HCT116 (cell line): ENCODE data around the gene EPDR1. TPM values are rescaled to one million over a fixed set of nuclear protein-coding genes. Genes with fewer than 3 reads are reported as not detected.

Source experiments
- ATAC-seq: fragments of 200-7000 bp; cut with Tn5 transposase; 2 replicates; pipeline ENCODE4 v1.9.1; 2020; ENCODE audit warnings: mild to moderate bottlenecking, moderate library complexity
- BruUV-seq: library from RNA; stranded (reverse); fragments of 400-500 nt; replicated peaks from 2 replicates; lab custom pipeline; 2021; lab: Mats Ljungman, UMichigan
- CTCF ChIA-PET: fragments of 300-600 bp; sonication (Branson Sonifier 250); formaldehyde crosslinking; loops from one replicate; lab custom pipeline; 2021; ENCODE audit warnings: antibody characterized with exemption; lab: Charles Lee
- POLR2A ChIA-PET: fragments of 300-600, 350-600 bp; sonication (Branson Sonifier 250); formaldehyde crosslinking; loops from one replicate; lab custom pipeline; 2021; ENCODE audit warnings: antibody characterized with exemption; lab: Charles Lee
- RAD21 ChIA-PET, 2 experiments: fragments of 300-600 bp; sonication (Branson Sonifier 250); formaldehyde crosslinking; loops; one replicate each; lab custom pipeline; 2023; ENCODE audit warnings: low total read pairs in 2 of 2; ENCODE audit not compliant: uncharacterized antibody in 2 of 2, unreplicated experiment in 2 of 2, low non-redundant PET in 1 of 2; lab: Charles Lee
- DNase-seq: peaks from one replicate; pipeline ENCODE4 v3.0.0-alpha.2; 2010; ENCODE audit warnings: low read depth, low spot score
- H2AFZ ChIP-seq: fragments of 200-600 bp; shearing (Covaris generic), sonication (generic); 2 replicates; pipeline ENCODE4 v1.6.1; 2017; ENCODE audit warnings: low read depth, mixed run types, mixed read lengths, antibody characterized with exemption, low read length; ENCODE audit not compliant: poor library complexity, severe bottlenecking
- H3K27ac ChIP-seq: 2 replicates; pipeline ENCODE4 v1.5.1; 2012; ENCODE audit warnings: low read depth, low read length
- H3K27me3 ChIP-seq: fragments of 200-600 bp; sonication (generic); 2 replicates; pipeline ENCODE4 v1.6.1; 2016; ENCODE audit warnings: mixed run types, low read length, mixed read lengths; ENCODE audit not compliant: insufficient read depth
- H3K36me3 ChIP-seq, 2 experiments: fragments of 200-500 bp in 1 of 2; fragments of 200-600 bp in 1 of 2; sonication (Bioruptor generic) in 1 of 2; sonication (generic) in 1 of 2; 2 replicates each; pipeline versions ENCODE4 v1.5.1 to v1.6.1; 2014 to 2016; ENCODE audit warnings: low read length in 2 of 2, inconsistent platforms in 1 of 2, mixed read lengths in 1 of 2, mixed run types in 1 of 2; ENCODE audit not compliant: insufficient read depth in 2 of 2, control insufficient read depth in 1 of 2
- H3K4me1 ChIP-seq, 2 experiments: fragments of 200-600 bp in 1 of 2; sonication (generic) in 1 of 2; 2 replicates each; pipeline versions ENCODE4 v1.5.1 to v1.6.1; 2012 to 2017; ENCODE audit warnings: low read length in 2 of 2, inconsistent platforms in 1 of 2, mild to moderate bottlenecking in 1 of 2, mixed read lengths in 1 of 2, mixed run types in 1 of 2, moderate library complexity in 1 of 2; ENCODE audit not compliant: insufficient read depth in 2 of 2, control insufficient read depth in 1 of 2
- H3K4me2 ChIP-seq: fragments of 200-600 bp; sonication (generic); 2 replicates; pipeline ENCODE4 v1.6.1; 2017; ENCODE audit warnings: mixed run types, low read length, mixed read lengths
- H3K4me3 ChIP-seq, 2 experiments: fragments of 200-600 bp in 1 of 2; sonication (generic) in 1 of 2; replicated peaks in 1 of 2; 2 replicates each; pipeline ENCODE4 v1.5.1; 2011 to 2016; ENCODE audit warnings: low read length in 2 of 2, control low read depth in 1 of 2, low read depth in 1 of 2, mild to moderate bottlenecking in 1 of 2, mixed read lengths in 1 of 2, mixed run types in 1 of 2
- H3K79me2 ChIP-seq: fragments of 200-600 bp; sonication (generic); 2 replicates; pipeline ENCODE4 v1.6.1; 2017; ENCODE audit warnings: mild to moderate bottlenecking, mixed run types, low read length, moderate library complexity, mixed read lengths; ENCODE audit not compliant: insufficient read depth
- H3K9ac ChIP-seq: fragments of 200-600 bp; sonication (generic); 2 replicates; pipeline ENCODE4 v1.6.1; 2016; ENCODE audit warnings: low read length, mixed read lengths
- H3K9me2 ChIP-seq: fragments of 200-600 bp; sonication (generic), shearing (Covaris generic); 2 replicates; pipeline ENCODE4 v1.6.1; 2017; ENCODE audit warnings: mixed run types, mild to moderate bottlenecking, moderate library complexity; ENCODE audit not compliant: insufficient read depth
- H3K9me3 ChIP-seq, 2 experiments: fragments of 200-500 bp in 1 of 2; fragments of 200-600 bp in 1 of 2; sonication (Bioruptor generic) in 1 of 2; sonication (generic) in 1 of 2; 2 replicates each; pipeline ENCODE4 v1.6.1; 2014 to 2017; ENCODE audit warnings: low read length in 2 of 2, mixed read lengths in 2 of 2, inconsistent platforms in 1 of 2, low read depth in 1 of 2, mild to moderate bottlenecking in 1 of 2, mixed run types in 1 of 2, moderate library complexity in 1 of 2; ENCODE audit not compliant: control insufficient read depth in 1 of 2, insufficient read depth in 1 of 2
- H4K20me1 ChIP-seq: fragments of 200-600 bp; sonication (generic), shearing (Covaris generic); 2 replicates; pipeline ENCODE4 v1.6.1; 2017; ENCODE audit warnings: mixed run types, mild to moderate bottlenecking, moderate library complexity; ENCODE audit not compliant: insufficient read depth
- ATF3 ChIP-seq: IDR thresholded peaks from 2 replicates; pipeline ENCODE4 v1.6.1; 2012
- CBX3 ChIP-seq: IDR thresholded peaks from 2 replicates; pipeline ENCODE4 v1.6.1; 2012; ENCODE audit warnings: low read depth
- CTCF ChIP-seq, 3 experiments: fragments of 200-600 bp in 1 of 3; sonication (generic) in 1 of 3; IDR thresholded peaks in 2 of 3; conservative IDR thresholded peaks in 1 of 3; 2 replicates each; pipeline ENCODE4 v1.5.1; 2012 to 2017; ENCODE audit warnings: low read depth in 2 of 3, low read length in 2 of 3, antibody characterized with exemption in 1 of 3, borderline replicate concordance in 1 of 3, control low read depth in 1 of 3, mild to moderate bottlenecking in 1 of 3, mixed read lengths in 1 of 3, mixed run types in 1 of 3, moderate library complexity in 1 of 3; ENCODE audit not compliant: insufficient read depth in 1 of 3
- EGR1 ChIP-seq: IDR thresholded peaks from 2 replicates; pipeline ENCODE4 v1.6.1; 2012; ENCODE audit warnings: low read depth
- ELF1 ChIP-seq: IDR thresholded peaks from 2 replicates; pipeline ENCODE4 v1.6.1; 2012; ENCODE audit warnings: low read depth, borderline replicate concordance
- EZH2phosphoT487 ChIP-seq: fragments of 200-600 bp; IDR thresholded peaks from 2 replicates; pipeline ENCODE4 v1.6.1; 2018; ENCODE audit warnings: antibody characterized with exemption, borderline replicate concordance
- FOSL1 ChIP-seq: IDR thresholded peaks from 2 replicates; pipeline ENCODE4 v1.6.1; 2012; ENCODE audit warnings: low read depth
- JUND ChIP-seq: IDR thresholded peaks from 2 replicates; pipeline ENCODE4 v1.6.1; 2012
- MAX ChIP-seq: IDR thresholded peaks from 2 replicates; pipeline ENCODE4 v1.6.1; 2012
- POLR2A ChIP-seq: IDR thresholded peaks from 2 replicates; pipeline ENCODE4 v1.7.0; 2011; ENCODE audit warnings: borderline replicate concordance; ENCODE audit not compliant: insufficient read depth, insufficient read length; ENCODE audit errors: extremely low read depth
- POLR2AphosphoS5 ChIP-seq: IDR thresholded peaks from 2 replicates; pipeline ENCODE4 v1.6.1; 2011; ENCODE audit warnings: mild to moderate bottlenecking, low read depth, low read length, moderate library complexity
- RAD21 ChIP-seq: IDR thresholded peaks from 2 replicates; pipeline ENCODE4 v1.6.1; 2012; ENCODE audit warnings: low read depth, mild to moderate bottlenecking
- REST ChIP-seq: IDR thresholded peaks from 2 replicates; pipeline ENCODE4 v1.6.1; 2012; ENCODE audit warnings: low read depth
- SP1 ChIP-seq: IDR thresholded peaks from 2 replicates; pipeline ENCODE4 v1.6.1; 2012; ENCODE audit warnings: low read depth
- SRF ChIP-seq: IDR thresholded peaks from 2 replicates; pipeline ENCODE4 v1.6.1; 2012; ENCODE audit warnings: low read depth
- TCF7L2 ChIP-seq: IDR thresholded peaks from 2 replicates; pipeline ENCODE4 v1.7.0; 2011; ENCODE audit warnings: borderline replicate concordance, inconsistent platforms; ENCODE audit not compliant: insufficient read depth, insufficient read length; ENCODE audit errors: extremely low read depth
- intact Hi-C: fragments of 100-400 bp; cut with micrococcal nuclease; formaldehyde crosslinking; loops from 2 replicates; pipeline ENCODE4 v1.10.0; 2022
- total RNA-seq: library from RNA; stranded (reverse); gene quantifications from one replicate; pipeline ENCODE4 v1.2.1, GENCODE V29; 2021; ENCODE audit not compliant: unreplicated experiment

Gene EPDR1
- total RNA-seq, 1 experiment from 2014 or later = 8.0 TPM

- Histone ChIP-seq H3K27ac (no peak overlapping the region), H3K9me2 (no peaks in the 10 kb centered on the region), H3K27me3 (peaks cover 3% of the 10 kb centered on the region; the same call in 1 of the 2 replicates), H3K9me3 (no peaks in the 10 kb centered on the region), H3K4me2 (no peak overlapping the region), H3K9ac (no peak overlapping the region), H4K20me1 (no peaks in the 10 kb centered on the region), H3K4me3 (no peak overlapping the region), H3K79me2 (no peaks in the 10 kb centered on the region), H2AFZ (no peak overlapping the region), H3K4me1 (no peaks in the 10 kb centered on the region), H3K36me3 (no peaks in the 10 kb centered on the region)
- ChIA-PET RAD21 (no interaction called here), POLR2A (no interaction called here), CTCF (no interaction called here)
- no TSS peak for BruUV-seq
- TF ChIP-seq CTCF (IDR thresholded peaks at IDR 0.05 in 2 of 3, conservative IDR thresholded peaks at IDR 0.05 in 1 of 3; ENCODE audit: borderline replicate concordance in 1 of 3, insufficient read depth in 1 of 3, low read depth in 2 of 3, low read length in 2 of 3) (no peak), MAX (no peak), REST (no peak), SP1 (no peak), EZH2phosphoT487 (no peak), POLR2AphosphoS5 (no peak), JUND (no peak), ELF1 (no peak), EGR1 (no peak), CBX3 (no peak), TCF7L2 (no peak), SRF (no peak), FOSL1 (no peak), ATF3 (no peak), RAD21 (no peak), POLR2A (no peak)
- DNase-seq (no peak), ATAC-seq (no peak)
- intact Hi-C loops = no loop called here
Observed at GRCh38 chr7:37894671-37895070, 25.8 kb upstream of the EPDR1 start.
